ENCODE data around the gene PSMD7.

DNA sequence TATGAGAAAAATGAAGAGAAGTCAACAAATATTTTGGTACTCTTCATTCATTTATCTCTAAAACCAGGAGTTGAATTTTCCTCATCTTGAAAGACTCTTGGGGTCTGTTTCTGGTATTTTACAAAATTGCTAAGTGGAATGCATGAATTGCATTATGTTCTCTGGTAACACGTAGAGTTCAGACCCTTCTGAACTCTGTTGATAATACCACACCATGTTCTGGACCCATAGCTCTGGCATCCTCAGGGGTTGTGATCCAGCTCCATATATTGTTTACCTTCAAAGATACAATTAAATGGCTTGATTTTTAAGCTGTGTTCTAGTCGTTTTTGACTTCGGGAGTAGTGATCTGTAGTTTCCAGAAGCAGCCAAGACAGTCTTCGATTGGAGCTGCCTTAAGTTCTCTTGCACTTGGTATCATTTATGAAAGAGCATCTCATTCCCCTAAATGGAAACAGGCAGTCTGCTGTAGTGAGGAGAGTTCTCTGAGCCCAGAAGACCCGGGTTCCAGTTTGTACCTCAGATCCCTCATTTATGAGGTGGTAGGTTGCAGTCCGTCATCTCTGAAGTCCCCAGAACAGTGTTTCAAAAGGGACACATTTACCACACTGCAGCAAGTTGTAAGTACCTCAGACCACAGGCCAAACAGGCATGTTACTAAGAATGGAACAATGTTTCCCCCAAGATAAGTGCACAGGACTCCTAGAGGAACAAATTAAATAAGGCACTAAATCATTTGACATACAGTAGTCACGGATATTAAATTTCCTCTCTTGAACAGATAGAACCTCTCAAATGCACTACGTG, 9.6 kb downstream of the PSMD7 start:
- TF ChIP-seq, protein P1, sequence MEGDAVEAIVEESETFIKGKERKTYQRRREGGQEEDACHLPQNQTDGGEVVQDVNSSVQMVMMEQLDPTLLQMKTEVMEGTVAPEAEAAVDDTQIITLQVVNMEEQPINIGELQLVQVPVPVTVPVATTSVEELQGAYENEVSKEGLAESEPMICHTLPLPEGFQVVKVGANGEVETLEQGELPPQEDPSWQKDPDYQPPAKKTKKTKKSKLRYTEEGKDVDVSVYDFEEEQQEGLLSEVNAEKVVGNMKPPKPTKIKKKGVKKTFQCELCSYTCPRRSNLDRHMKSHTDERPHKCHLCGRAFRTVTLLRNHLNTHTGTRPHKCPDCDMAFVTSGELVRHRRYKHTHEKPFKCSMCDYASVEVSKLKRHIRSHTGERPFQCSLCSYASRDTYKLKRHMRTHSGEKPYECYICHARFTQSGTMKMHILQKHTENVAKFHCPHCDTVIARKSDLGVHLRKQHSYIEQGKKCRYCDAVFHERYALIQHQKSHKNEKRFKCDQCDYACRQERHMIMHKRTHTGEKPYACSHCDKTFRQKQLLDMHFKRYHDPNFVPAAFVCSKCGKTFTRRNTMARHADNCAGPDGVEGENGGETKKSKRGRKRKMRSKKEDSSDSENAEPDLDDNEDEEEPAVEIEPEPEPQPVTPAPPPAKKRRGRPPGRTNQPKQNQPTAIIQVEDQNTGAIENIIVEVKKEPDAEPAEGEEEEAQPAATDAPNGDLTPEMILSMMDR (IDR thresholded peaks at IDR 0.05; ENCODE audit: insufficient read depth, low read length, poor library complexity, severe bottlenecking), result no peak
- no peak for TF ChIP-seq EZH2phosphoT487 (conservative IDR thresholded peaks at IDR 0.05; ENCODE audit: low read length)

Data from SU-DHL-6 (cell line).